Measurements from ENCODE around the gene ADGRG4.

The ADGRG4 gene

DNA sequence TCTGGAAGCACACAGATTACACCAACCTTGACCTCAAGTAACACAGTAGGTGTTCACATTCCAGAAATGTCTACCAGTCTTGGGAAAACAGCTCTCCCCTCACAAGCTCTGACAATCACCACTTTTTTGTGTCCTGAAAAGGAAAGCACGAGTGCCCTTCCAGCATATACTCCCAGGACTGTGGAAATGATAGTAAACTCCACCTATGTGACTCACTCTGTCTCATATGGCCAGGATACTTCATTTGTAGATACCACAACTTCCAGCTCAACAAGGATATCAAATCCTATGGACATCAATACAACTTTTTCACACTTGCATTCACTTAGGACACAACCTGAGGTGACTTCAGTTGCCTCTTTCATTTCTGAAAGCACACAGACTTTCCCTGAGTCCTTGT is 46.9 kb downstream of the ADGRG4 start:
- Histone ChIP-seq H2AFZ (no peak overlapping the region), H3K9me3 (ENCODE audit: control insufficient read depth, low read length) (no peaks in the 10 kb centered on the region), H3K4me3 (ENCODE audit: low read depth, low read length) (no peak overlapping the region), H3K79me2 (no peaks in the 10 kb centered on the region), H3K27ac (no peak overlapping the region), H3K4me2 (ENCODE audit: low read length) (no peak overlapping the region), H3K4me1 (no peaks in the 10 kb centered on the region), H3K36me3 (ENCODE audit: control insufficient read depth, insufficient read depth, low read length) (no peaks in the 10 kb centered on the region), H3K27me3 (ENCODE audit: control insufficient read depth, insufficient read depth, low read length) (no peaks in the 10 kb centered on the region), H3K9ac (no peak overlapping the region)
- TF ChIP-seq, protein P1, sequence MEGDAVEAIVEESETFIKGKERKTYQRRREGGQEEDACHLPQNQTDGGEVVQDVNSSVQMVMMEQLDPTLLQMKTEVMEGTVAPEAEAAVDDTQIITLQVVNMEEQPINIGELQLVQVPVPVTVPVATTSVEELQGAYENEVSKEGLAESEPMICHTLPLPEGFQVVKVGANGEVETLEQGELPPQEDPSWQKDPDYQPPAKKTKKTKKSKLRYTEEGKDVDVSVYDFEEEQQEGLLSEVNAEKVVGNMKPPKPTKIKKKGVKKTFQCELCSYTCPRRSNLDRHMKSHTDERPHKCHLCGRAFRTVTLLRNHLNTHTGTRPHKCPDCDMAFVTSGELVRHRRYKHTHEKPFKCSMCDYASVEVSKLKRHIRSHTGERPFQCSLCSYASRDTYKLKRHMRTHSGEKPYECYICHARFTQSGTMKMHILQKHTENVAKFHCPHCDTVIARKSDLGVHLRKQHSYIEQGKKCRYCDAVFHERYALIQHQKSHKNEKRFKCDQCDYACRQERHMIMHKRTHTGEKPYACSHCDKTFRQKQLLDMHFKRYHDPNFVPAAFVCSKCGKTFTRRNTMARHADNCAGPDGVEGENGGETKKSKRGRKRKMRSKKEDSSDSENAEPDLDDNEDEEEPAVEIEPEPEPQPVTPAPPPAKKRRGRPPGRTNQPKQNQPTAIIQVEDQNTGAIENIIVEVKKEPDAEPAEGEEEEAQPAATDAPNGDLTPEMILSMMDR (IDR thresholded peaks at IDR 0.05) = no peak

- no peak overlapping the region for H3K9ac ChIP-seq
- no peaks in the 10 kb centered on the region for H3K27me3 ChIP-seq (ENCODE audit: control insufficient read depth, insufficient read depth, low read length)
- H3K36me3 ChIP-seq (ENCODE audit: control insufficient read depth, insufficient read depth, low read length) = no peaks in the 10 kb centered on the region
- no peak overlapping the region for H3K27ac ChIP-seq
- H3K4me3 ChIP-seq (ENCODE audit: low read depth, low read length) = no peak overlapping the region
- H2AFZ ChIP-seq = no peak overlapping the region
- H3K9me3 ChIP-seq (ENCODE audit: control insufficient read depth, low read length) = no peaks in the 10 kb centered on the region
- H3K4me2 ChIP-seq (ENCODE audit: low read length) = no peak overlapping the region
- no peaks in the 10 kb centered on the region for H3K79me2 ChIP-seq
- TF ChIP-seq, protein P1 (IDR thresholded peaks at IDR 0.05) = no peak
- H3K4me1 ChIP-seq = no peaks in the 10 kb centered on the region
Measured at GRCh38 chrX:136353526-136354093, 52.8 kb downstream of the ADGRG4 start.

GRCh38 chrX:136354201-136354600 is 53.4 kb downstream of the ADGRG4 start:
- Histone ChIP-seq H3K4me3 (ENCODE audit: low read depth, low read length) (no peak overlapping the region), H3K27me3 (ENCODE audit: control insufficient read depth, insufficient read depth, low read length) (no peaks in the 10 kb centered on the region), H3K4me2 (ENCODE audit: low read length) (no peak overlapping the region), H3K4me1 (no peaks in the 10 kb centered on the region), H3K27ac (no peak overlapping the region), H3K9me3 (ENCODE audit: control insufficient read depth, low read length) (no peaks in the 10 kb centered on the region), H3K9ac (no peak overlapping the region), H3K36me3 (ENCODE audit: control insufficient read depth, insufficient read depth, low read length) (no peaks in the 10 kb centered on the region), H2AFZ (no peak overlapping the region), H3K79me2 (no peaks in the 10 kb centered on the region)
- TF ChIP-seq, protein P1 (IDR thresholded peaks at IDR 0.05) = no peak

GRCh38 chrX:136369377-136369776 is 68.6 kb downstream of the ADGRG4 start:
- H2AFZ ChIP-seq = no peak overlapping the region
- H3K4me3 ChIP-seq (ENCODE audit: low read depth, low read length) = no peak overlapping the region
- H3K36me3 ChIP-seq (ENCODE audit: control insufficient read depth, insufficient read depth, low read length) = no peaks in the 10 kb centered on the region
- no peaks in the 10 kb centered on the region for H3K27me3 ChIP-seq (ENCODE audit: control insufficient read depth, insufficient read depth, low read length)
- no peak overlapping the region for H3K4me2 ChIP-seq (ENCODE audit: low read length)
- no peaks in the 10 kb centered on the region for H3K4me1 ChIP-seq
- no peak overlapping the region for H3K27ac ChIP-seq
- TF ChIP-seq, protein P1 (IDR thresholded peaks at IDR 0.05) = no peak
- H3K79me2 ChIP-seq = no peaks in the 10 kb centered on the region
- H3K9me3 ChIP-seq (ENCODE audit: control insufficient read depth, low read length) = no peaks in the 10 kb centered on the region
- H3K9ac ChIP-seq = no peak overlapping the region

- no peaks in the 10 kb centered on the region for H3K36me3 ChIP-seq (ENCODE audit: control insufficient read depth, insufficient read depth, low read length)
- H3K9ac ChIP-seq = no peak overlapping the region
- H3K27me3 ChIP-seq (ENCODE audit: control insufficient read depth, insufficient read depth, low read length) = no peaks in the 10 kb centered on the region
- H3K79me2 ChIP-seq = no peaks in the 10 kb centered on the region
- H3K27ac ChIP-seq = no peak overlapping the region
- H3K4me3 ChIP-seq (ENCODE audit: low read depth, low read length) = no peak overlapping the region
- H3K4me1 ChIP-seq = no peaks in the 10 kb centered on the region
- no peak overlapping the region for H3K4me2 ChIP-seq (ENCODE audit: low read length)
- H3K9me3 ChIP-seq (ENCODE audit: control insufficient read depth, low read length) = no peaks in the 10 kb centered on the region
- H2AFZ ChIP-seq = no peak overlapping the region
- TF ChIP-seq, protein P1 (IDR thresholded peaks at IDR 0.05) = no peak
Measured at GRCh38 chrX:136376713-136377112, 76.0 kb downstream of the ADGRG4 start.
